Erythroblast (primary cell): ENCODE data around the gene SLC34A3.
"Not testable (repeated sequence)": the region's sequence is repeated elsewhere in the genome, so short reads cannot be mapped to it uniquely, and the experiment has no call there.

Source experiments
- GATA1 ChIP-seq: IDR thresholded peaks from 2 replicates; pipeline ENCODE4 v1.6.1; 2011; ENCODE audit warnings: low read depth, mild to moderate bottlenecking, control low read depth, low read length, moderate library complexity
- POLR2A ChIP-seq: IDR thresholded peaks from 2 replicates; pipeline ENCODE4 v1.6.1; 2011; ENCODE audit warnings: mild to moderate bottlenecking, low read length

- TF ChIP-seq POLR2A, GATA1: not testable (repeated sequence)
These were observed 12.5 kb downstream of the SLC34A3 start for GRCh38 chr9:137243266-137243625.
